ENCODE results near the gene C5orf24. TPM values are rescaled to one million over a fixed set of nuclear protein-coding genes. Genes with fewer than 3 reads are reported as not detected.

The C5orf24 gene
- total RNA-seq, 1 experiment from 2014 or later, result 29.2 TPM

DNA sequence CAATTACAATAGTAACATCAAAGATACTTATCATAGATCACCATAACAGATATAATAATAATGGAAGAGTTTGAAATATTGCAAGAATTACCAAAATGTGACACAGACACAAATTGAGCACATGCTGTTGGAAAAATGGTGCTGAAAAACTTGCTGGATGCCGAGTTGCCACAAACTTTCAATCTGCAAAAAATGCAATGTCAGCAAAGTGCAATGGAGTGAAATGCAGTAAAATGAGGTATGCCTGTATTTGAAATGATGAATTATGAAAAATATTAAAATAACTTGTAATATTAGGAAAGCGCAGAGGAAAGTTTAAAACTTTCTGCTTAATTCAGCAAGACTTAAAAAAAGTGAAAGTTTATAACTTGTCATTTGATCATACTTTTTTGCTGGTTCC is 47.2 kb downstream of the C5orf24 start:
- H3K4me2 ChIP-seq, result no peak overlapping the region
- intact Hi-C loops (cut with micrococcal nuclease; ENCODE audit: unreplicated experiment), result no loop called here
- H3K27me3 ChIP-seq (ENCODE audit: insufficient read depth, low read depth), result no peaks in the 10 kb centered on the region
- ChIA-PET CTCF (no interaction called here), POLR2A (ENCODE audit: unreplicated experiment) (no interaction called here)
- no peak overlapping the region for H3K4me3 ChIP-seq
- no peaks in the 10 kb centered on the region for H3K79me2 ChIP-seq (ENCODE audit: low read depth)
- no peaks in the 10 kb centered on the region for H3K9me2 ChIP-seq (ENCODE audit: insufficient read depth)
- H3K36me3 ChIP-seq (ENCODE audit: low read depth), result no peaks in the 10 kb centered on the region; the same call in 1 of the 2 replicates
- no peaks in the 10 kb centered on the region; the same call in 1 of the 2 replicates for H3F3A ChIP-seq (ENCODE audit: insufficient read depth, low read depth)
- TF ChIP-seq EZH2 (IDR thresholded peaks at IDR 0.05; ENCODE audit: low read depth), result no peak
- TF ChIP-seq, protein P1, sequence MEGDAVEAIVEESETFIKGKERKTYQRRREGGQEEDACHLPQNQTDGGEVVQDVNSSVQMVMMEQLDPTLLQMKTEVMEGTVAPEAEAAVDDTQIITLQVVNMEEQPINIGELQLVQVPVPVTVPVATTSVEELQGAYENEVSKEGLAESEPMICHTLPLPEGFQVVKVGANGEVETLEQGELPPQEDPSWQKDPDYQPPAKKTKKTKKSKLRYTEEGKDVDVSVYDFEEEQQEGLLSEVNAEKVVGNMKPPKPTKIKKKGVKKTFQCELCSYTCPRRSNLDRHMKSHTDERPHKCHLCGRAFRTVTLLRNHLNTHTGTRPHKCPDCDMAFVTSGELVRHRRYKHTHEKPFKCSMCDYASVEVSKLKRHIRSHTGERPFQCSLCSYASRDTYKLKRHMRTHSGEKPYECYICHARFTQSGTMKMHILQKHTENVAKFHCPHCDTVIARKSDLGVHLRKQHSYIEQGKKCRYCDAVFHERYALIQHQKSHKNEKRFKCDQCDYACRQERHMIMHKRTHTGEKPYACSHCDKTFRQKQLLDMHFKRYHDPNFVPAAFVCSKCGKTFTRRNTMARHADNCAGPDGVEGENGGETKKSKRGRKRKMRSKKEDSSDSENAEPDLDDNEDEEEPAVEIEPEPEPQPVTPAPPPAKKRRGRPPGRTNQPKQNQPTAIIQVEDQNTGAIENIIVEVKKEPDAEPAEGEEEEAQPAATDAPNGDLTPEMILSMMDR (conservative IDR thresholded peaks at IDR 0.05), result no peak
- no peak overlapping the region for H3K27ac ChIP-seq
- BruUV-seq (replicated peaks), result no TSS peak
- H4K20me1 ChIP-seq (ENCODE audit: insufficient read depth), result no peaks in the 10 kb centered on the region; the same call in 1 of the 2 replicates
- no peaks in the 10 kb centered on the region for H3K4me1 ChIP-seq (replicated peaks; ENCODE audit: insufficient read depth)
- no peaks in the 10 kb centered on the region for H3K9me3 ChIP-seq (ENCODE audit: insufficient read depth, low read depth)
- H2AFZ ChIP-seq, result no peak overlapping the region
- DNase-seq, result no peak

DNA sequence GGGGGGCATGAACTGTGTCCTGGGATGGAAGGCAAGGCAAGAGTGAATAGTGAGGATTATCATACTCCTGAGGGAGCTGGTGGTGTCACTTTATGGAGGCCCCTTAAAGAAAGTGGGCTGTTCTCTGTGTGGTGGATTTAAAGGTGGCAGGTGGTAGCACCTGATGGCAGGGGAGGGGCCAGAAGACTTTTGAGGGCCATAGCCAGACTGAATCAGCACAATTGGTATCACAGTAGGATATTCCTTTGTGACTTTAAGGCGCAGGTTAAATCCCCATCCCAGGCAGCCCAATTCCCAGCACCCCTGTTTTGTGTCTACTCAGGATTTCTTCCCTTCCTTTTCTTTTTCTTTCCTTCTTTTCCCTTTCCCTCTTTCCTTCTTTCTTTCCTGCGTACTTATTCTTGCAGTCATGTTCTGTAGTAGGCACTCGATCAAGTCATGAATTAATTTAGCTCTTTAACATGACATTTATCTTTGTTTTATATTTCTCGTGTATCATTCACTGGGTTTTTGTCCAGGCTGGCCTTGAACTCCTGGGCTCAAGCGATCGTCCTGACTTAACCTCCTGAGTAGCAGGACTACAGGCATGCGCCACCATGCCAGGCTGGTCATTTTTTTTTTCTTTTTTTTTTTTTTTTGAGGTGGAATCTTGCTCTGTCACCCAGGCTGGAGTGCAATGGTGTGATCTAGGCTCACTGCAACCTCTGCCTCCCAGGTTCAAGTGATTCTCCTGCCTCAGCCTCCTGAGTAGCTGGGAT is 48.2 kb downstream of the C5orf24 start:
- Histone ChIP-seq H3K4me3 (no peak overlapping the region), H3K9me2 (ENCODE audit: insufficient read depth) (no peaks in the 10 kb centered on the region), H3K36me3 (ENCODE audit: low read depth) (no peaks in the 10 kb centered on the region; the same call in 1 of the 2 replicates), H3K27me3 (ENCODE audit: insufficient read depth, low read depth) (no peaks in the 10 kb centered on the region), H4K20me1 (ENCODE audit: insufficient read depth) (no peaks in the 10 kb centered on the region; the same call in 1 of the 2 replicates), H3K79me2 (ENCODE audit: low read depth) (no peaks in the 10 kb centered on the region), H3F3A (ENCODE audit: insufficient read depth, low read depth) (no peaks in the 10 kb centered on the region; the same call in 1 of the 2 replicates), H3K27ac (no peak overlapping the region), H3K4me1 (replicated peaks; ENCODE audit: insufficient read depth) (no peaks in the 10 kb centered on the region), H2AFZ (no peak overlapping the region), H3K4me2 (no peak overlapping the region), H3K9me3 (ENCODE audit: insufficient read depth, low read depth) (no peaks in the 10 kb centered on the region)
- intact Hi-C loops (cut with micrococcal nuclease; ENCODE audit: unreplicated experiment), result no loop called here
- DNase-seq, result no peak
- ChIA-PET POLR2A (ENCODE audit: unreplicated experiment) (interaction anchor here (0.7 kb wide), 1 partner anchor 10 kb away, joined by 4 read pairs; no protein-coding TSS in a partner anchor), CTCF (no interaction called here)
- no TSS peak for BruUV-seq (replicated peaks)
- TF ChIP-seq, protein P1 (conservative IDR thresholded peaks at IDR 0.05), result no peak

DNA sequence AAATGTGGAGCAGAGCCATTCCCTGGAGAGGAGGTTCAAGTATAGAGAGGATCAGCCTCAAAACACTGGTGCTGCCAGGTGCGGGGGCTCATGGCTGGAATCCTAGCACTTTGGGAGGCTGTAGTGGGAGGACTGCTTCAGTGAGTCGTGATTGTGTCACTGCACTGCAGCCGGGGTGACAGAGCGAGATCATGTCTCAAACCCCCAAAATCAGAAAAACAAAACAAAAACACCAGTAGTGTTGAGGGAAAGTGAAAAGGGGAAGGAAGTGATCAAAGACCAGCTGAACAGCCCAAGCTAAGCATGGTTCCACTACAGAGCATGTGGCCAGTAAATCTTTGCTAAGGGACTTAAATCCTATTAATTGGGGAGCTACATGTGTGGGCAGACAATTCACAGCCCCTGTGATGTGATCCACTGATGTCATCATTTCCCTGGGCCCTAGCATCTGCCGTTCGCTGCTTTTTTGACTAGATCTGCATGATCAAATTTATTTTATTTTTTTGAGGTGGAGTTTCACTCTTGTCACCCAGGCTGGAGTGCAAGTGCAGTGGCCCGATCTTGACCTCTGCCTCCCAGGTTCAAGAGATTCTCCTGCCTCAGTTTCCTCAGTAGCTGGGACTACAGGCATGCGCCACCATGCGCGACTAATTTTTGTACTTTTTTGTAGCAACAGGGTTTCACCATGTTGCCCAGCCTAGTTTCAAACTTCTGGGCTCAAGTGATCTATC is 56.5 kb downstream of the C5orf24 start:
- Histone ChIP-seq H3K79me2 (ENCODE audit: low read depth) (peaks cover 10% of the 10 kb centered on the region), H3K4me3 (no peak overlapping the region), H3K27me3 (ENCODE audit: insufficient read depth, low read depth) (no peaks in the 10 kb centered on the region), H3K9me2 (ENCODE audit: insufficient read depth) (no peaks in the 10 kb centered on the region), H2AFZ (no peak overlapping the region), H3K4me2 (no peak overlapping the region), H3F3A (ENCODE audit: insufficient read depth, low read depth) (peaks cover 13% of the 10 kb centered on the region), H3K9me3 (ENCODE audit: insufficient read depth, low read depth) (no peaks in the 10 kb centered on the region), H3K4me1 (replicated peaks; ENCODE audit: insufficient read depth) (peaks cover 7% of the 10 kb centered on the region; the same call in 1 of the 2 replicates), H3K36me3 (ENCODE audit: low read depth) (no peaks in the 10 kb centered on the region), H3K27ac (no peak overlapping the region), H4K20me1 (ENCODE audit: insufficient read depth) (no peaks in the 10 kb centered on the region)
- POLR2A ChIA-PET (ENCODE audit: unreplicated experiment), result interaction anchor here (0.5 kb wide), 1 partner anchor 315 kb away, joined by 10 read pairs; no protein-coding TSS in a partner anchor
- DNase-seq, result no peak
- CTCF ChIA-PET, result no interaction called here
- no peak for TF ChIP-seq EZH2 (IDR thresholded peaks at IDR 0.05; ENCODE audit: low read depth)
- TF ChIP-seq, protein P1 (conservative IDR thresholded peaks at IDR 0.05), result no peak
- no TSS peak for BruUV-seq (replicated peaks)
- intact Hi-C loops (cut with micrococcal nuclease; ENCODE audit: unreplicated experiment), result loop anchor here (5.0 to 10.0 kb wide), 3 partner anchors 55 to 597 kb away; partner anchors contain the start of gene C5orf24

Data from PC-9 (cell line).